Mononuclear cell (primary cell): Measurements from ENCODE around the gene PEX1. TPM values are rescaled to one million over a fixed set of nuclear protein-coding genes. Genes with fewer than 3 reads are reported as not detected.

Experiments
- H3K27me3 ChIP-seq: 2 replicates; pipeline ENCODE4 v1.6.0; 2011; ENCODE audit warnings: low read length, control low read depth; ENCODE audit not compliant: insufficient read depth
- H3K4me1 ChIP-seq: 2 replicates; pipeline ENCODE4 v1.5.1; 2011; ENCODE audit warnings: mild to moderate bottlenecking, low read length, control low read depth; ENCODE audit not compliant: insufficient read depth
- H3K4me3 ChIP-seq: 2 replicates; pipeline ENCODE4 v1.5.1; 2011; ENCODE audit warnings: mild to moderate bottlenecking, low read length, moderate library complexity
- H3K9me3 ChIP-seq: 2 replicates; pipeline ENCODE4 v1.5.1; 2011; ENCODE audit warnings: low read depth, mild to moderate bottlenecking, control low read depth, low read length
- total RNA-seq: library from RNA; depleted of rRNA; stranded (reverse); fragments of >200 nt; gene quantifications from one replicate; pipeline ENCODE4 v1.2.3, GENCODE V29; 2012

The PEX1 gene
- total RNA-seq, 1 donor = 31.6 TPM

DNA sequence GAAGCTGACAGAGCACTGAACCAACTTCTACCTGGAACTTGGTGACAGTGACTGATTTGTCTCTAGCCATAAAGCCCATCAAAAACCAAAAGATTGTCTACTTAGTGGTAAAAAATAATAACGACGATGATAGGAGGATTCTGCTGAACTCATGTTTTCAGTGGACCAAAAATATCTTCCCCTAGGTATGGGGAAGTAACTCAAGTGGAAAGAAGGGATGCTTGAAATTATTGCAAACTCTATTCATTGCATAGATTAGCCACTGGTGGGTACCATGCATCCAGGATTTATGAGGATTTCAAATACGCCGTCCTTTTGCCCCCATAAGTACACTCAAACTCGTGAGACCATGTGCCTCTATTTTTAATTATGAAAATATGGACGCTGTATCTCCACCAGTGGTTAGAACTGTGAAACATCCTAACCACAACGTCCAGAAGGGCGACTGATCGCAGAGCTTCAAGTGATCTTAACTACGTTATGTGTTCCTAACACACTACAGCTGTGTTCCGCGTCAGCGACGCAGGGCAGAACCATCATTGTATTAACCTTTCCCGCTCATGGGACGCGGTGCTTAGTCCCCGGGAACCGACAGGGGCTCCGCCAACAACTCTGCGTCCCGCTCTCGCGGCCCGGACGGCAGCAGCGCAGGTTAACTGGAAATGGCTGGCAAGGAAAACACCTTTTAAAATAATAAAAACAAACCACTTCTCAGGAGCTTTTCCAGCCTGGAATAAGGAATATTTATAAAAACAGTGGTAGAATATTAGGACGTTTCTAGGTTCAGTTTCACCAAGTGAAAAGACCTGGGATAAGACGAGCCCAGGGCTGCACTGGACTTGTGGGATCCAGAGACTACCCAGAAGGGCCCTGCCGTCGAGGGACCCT, 776 bp downstream of the PEX1 start:
- Histone ChIP-seq H3K4me3 (peak overlapping the region; percentile 80), H3K4me1 (peaks cover 16% of the 10 kb centered on the region), H3K9me3 (no peaks in the 10 kb centered on the region), H3K27me3 (no peaks in the 10 kb centered on the region)

DNA sequence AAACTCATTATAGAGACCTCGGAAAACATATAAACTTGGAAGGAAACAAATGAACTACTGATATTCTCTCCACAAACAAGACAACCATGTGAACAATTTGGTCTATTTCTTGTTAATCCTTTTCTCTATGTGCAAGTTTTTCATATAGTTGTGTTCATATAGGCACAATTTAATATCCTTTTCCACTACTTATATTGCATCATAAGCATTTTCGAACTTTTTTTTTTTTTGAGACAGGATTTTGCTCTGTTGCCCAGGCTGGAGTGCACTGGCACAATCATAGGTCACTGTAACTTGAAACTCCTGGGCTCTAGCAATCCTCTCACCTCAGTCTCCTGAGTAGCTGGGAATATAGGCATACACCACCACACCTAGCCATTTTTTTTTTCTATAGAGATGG, 5.2 kb downstream of the PEX1 start:
- Histone ChIP-seq H3K9me3 (no peaks in the 10 kb centered on the region), H3K4me3 (no peak overlapping the region), H3K4me1 (peaks cover 9% of the 10 kb centered on the region), H3K27me3 (no peaks in the 10 kb centered on the region)

DNA sequence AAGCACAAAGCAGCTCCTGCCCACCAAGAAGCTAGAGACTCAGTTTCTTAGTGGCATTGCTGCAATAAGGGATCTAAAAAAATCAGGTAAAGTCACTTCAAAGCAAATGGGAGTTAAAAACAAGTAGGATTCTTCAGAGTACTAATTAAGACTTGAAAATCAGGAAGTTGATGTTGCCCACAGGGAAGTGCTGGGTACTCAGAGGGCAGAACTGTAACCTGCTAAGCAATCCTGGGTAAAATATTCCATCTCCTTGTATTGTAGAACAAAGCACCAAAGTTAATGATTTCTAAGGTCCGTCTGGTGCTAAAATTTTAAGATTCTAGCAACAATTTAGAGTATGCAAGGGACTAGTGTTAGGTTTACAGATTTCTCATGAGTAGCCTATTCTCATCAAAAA, 8.3 kb downstream of the PEX1 start:
- no peaks in the 10 kb centered on the region for H3K27me3 ChIP-seq
- H3K4me1 ChIP-seq = no peaks in the 10 kb centered on the region
- H3K9me3 ChIP-seq = no peaks in the 10 kb centered on the region
- no peak overlapping the region for H3K4me3 ChIP-seq

DNA sequence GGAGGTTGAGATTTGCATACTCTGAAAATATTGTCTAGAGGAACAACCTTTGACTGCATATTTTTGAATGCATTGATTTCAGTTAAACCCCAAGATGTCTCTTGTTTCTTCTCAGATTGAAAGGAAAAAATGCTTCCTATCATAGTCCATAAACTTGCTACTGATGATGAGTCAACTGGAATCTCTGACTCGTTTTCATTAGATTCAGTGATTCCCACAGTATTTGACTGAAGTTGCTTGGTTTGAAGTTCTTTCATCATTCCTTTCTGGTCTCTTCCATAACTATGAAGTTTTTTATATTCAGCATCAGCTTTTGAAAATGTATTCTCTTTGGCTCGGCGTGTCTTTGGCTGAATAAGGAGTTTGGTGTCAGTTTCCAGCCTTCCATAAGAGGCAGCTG, 10.7 kb downstream of the PEX1 start:
- Histone ChIP-seq H3K27me3 (no peaks in the 10 kb centered on the region), H3K4me1 (no peaks in the 10 kb centered on the region)

DNA sequence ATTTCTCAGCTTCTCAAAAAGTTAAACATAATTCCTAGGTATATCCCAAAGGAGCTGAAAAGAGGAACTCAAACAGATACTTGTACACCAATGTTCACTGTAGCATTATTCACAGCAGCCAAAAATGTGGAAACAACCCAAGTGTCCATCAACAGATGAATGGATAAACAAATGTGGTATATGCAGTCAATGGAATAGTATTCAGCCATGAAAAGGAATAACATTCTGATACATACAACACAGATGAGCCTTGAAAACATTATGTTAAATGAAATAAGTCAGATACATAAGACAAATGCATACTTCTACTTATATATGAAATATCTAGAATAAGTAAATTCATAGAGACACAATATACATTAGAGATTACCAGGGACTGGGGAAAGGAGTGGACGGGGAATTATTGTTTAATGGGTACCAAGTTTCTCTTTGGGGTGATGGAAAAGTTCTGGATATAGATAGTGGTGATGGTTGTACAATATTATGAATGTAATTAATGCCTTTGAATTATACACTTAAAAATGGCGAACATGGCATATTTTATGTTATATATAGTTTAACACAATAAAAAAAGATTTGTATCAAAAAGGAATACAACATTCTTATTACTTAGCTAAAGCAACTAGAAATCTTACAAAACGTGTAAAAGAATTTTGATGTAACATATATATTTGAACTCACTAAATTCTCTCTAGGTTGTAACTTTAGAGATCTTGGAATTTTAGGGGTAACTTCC, 15.0 kb downstream of the PEX1 start:
- H3K4me1 ChIP-seq = no peaks in the 10 kb centered on the region
- no peaks in the 10 kb centered on the region for H3K27me3 ChIP-seq
- H3K9me3 ChIP-seq = no peaks in the 10 kb centered on the region
- H3K4me3 ChIP-seq = no peak overlapping the region

More for the DNA sequence above, 10.7 kb downstream of the PEX1 start:
- Histone ChIP-seq H3K9me3 (no peaks in the 10 kb centered on the region), H3K4me3 (no peak overlapping the region)

DNA sequence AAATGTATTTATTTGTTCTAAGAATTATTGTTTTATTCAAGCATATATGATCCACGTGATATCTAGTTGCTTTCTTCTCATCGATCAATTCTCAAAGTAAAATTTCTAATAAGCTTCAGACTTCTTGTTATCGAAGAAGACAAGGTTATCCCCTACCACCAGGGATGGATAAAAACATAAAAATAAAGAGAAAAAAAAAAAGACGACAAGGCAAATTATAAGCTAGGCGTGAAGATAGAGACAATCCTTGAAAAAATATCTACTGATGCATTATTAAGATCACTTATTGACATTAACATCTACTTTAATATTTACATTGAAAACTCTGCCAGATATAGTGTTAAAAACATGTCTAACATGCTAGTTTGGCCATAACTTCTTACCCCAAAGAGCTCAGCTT, 19.4 kb downstream of the PEX1 start:
- Histone ChIP-seq H3K9me3 (no peaks in the 10 kb centered on the region), H3K27me3 (no peaks in the 10 kb centered on the region), H3K4me1 (no peaks in the 10 kb centered on the region), H3K4me3 (no peak overlapping the region)

DNA sequence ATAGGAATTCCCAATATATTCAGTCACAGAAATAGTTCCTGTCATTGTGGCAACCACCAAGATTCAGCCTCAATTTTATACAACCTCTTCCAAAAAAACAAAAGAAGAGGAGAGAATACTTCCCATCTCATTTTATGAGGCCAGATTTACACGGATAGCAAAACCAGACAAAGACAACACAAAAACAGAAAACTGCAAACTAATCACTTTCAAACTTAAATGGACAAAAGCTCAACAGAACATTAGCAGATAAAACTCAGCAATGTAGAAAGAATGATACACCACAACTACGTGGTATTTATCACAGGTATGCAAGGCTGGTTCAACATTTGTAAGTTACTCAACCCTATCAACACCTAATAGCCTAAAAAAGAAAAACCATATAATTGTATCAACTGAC, 22.0 kb downstream of the PEX1 start:
- no peaks in the 10 kb centered on the region for H3K9me3 ChIP-seq
- H3K4me1 ChIP-seq = no peaks in the 10 kb centered on the region
- no peaks in the 10 kb centered on the region for H3K27me3 ChIP-seq
- H3K4me3 ChIP-seq = no peak overlapping the region

DNA sequence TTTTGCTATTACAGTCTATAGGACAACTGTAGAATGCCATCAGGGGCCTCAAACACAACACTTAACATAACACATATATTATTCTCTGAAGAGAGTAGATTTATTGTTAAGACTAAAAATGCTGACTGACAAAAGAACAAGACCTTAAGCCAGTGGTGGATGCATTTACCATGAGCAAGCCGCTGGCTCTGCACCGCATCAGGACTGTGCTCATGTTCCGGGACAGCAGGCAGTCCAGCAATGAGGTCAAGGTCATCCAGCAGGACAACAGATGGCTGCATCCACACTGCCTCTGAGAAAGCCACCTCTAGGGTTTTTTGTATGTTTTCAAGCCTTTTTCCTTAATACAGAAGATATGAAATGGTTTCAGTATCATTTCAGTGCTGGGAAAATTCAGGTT, 23.8 kb downstream of the PEX1 start:
- Histone ChIP-seq H3K9me3 (no peaks in the 10 kb centered on the region), H3K27me3 (no peaks in the 10 kb centered on the region), H3K4me1 (no peaks in the 10 kb centered on the region), H3K4me3 (no peak overlapping the region)

DNA sequence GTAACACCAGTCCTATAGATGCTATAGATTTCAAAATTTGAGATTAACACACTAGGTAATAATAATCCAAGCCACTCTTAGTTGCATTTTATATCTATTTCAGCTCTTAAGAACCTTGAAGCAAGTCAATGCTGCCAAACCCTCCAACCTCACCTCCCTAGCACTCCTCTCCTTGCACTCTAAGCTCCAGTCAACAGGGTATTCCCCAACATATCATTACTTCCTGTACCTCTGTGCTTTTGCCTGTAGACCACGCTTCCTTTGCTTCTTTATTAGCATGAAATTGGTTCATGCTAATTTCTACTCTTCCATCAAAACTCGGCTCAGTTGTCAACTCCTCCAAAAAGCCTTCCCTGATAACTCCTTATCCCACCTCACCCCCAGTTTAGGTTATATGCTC, 24.6 kb downstream of the PEX1 start:
- H3K4me3 ChIP-seq = no peak overlapping the region

DNA sequence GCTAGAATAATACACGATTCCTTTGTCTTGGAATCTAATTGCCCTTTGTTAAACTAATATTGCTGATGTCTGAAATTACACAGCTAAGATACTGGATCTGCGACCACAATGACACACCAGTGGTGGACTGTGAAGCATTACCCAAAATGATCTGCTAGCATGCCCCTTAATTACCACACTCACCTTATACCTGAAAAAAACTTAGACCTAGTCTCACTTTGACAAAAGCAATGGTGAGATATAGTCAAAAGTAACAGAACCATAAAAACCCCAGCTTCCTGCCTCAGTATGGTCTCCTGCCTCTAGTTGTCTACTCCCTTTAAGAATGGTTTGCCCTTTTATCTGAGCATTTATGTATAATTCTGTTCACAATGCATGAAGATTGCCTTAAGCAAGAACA, 29.8 kb downstream of the PEX1 start:
- Histone ChIP-seq H3K27me3 (no peaks in the 10 kb centered on the region), H3K4me3 (no peak overlapping the region), H3K4me1 (no peaks in the 10 kb centered on the region), H3K9me3 (no peaks in the 10 kb centered on the region)

More for the DNA sequence above, 24.6 kb downstream of the PEX1 start:
- no peaks in the 10 kb centered on the region for H3K4me1 ChIP-seq
- no peaks in the 10 kb centered on the region for H3K9me3 ChIP-seq
- no peaks in the 10 kb centered on the region for H3K27me3 ChIP-seq

DNA sequence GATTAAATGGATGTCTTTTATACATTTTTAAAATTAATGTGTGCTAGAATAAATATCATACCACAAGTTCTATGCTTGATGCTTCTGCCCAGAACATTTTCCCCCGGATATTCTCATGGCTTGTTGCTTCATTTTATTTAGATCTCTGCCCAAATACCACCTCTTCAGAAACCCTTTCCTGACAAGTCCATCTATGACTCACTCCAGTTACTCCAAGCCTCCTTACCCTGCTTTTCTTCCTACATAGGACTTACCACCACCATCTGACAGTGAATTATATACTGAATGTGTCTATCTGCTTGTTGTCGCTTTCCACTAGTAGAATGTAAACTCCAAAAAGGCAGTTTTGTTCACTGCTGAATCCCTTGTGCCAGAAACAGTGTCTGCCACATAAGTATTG, 31.4 kb downstream of the PEX1 start:
- no peaks in the 10 kb centered on the region for H3K27me3 ChIP-seq
- H3K4me3 ChIP-seq = no peak overlapping the region
- H3K9me3 ChIP-seq = no peaks in the 10 kb centered on the region
- no peaks in the 10 kb centered on the region for H3K4me1 ChIP-seq

DNA sequence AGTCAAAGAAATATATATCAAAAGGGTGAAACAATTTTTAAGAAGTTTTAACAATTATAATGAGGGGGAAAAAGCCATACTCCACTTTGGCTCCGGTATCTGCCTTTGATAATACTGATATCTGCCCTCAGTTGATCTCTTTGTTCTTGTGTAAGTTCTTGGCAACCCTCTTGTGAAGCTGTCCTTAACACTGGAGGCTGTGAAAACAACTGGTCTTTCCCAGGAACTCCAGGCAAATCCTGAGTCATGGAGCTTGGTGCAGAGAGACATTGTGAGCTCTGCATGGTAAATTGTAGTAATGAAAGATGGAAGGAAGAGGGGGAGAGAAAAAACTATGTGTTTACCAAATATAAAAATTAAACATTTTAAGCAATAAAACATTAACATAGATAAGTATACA, 38.7 kb downstream of the PEX1 start:
- H3K9me3 ChIP-seq = no peaks in the 10 kb centered on the region
- no peak overlapping the region for H3K4me3 ChIP-seq
- H3K27me3 ChIP-seq = no peaks in the 10 kb centered on the region
- H3K4me1 ChIP-seq = no peaks in the 10 kb centered on the region

DNA sequence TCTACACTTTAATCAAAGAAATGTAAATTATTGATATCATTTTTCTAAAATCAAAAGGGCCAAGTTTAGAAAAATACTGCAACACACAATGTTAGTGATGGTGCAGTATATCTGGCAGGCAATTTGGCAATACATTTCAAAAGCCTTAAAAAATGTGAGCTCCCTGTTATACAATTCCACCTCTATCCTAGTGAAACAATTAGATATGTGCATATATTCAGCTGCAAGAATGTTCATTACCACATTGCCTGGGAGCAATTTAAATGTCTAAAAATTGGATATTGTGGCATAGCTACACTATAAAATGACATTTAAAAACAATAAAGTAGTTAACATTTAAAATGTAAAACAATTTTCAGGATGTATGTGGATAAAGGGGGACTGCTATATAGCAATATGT, 40.5 kb downstream of the PEX1 start:
- no peaks in the 10 kb centered on the region for H3K9me3 ChIP-seq
- no peaks in the 10 kb centered on the region for H3K27me3 ChIP-seq
- H3K4me1 ChIP-seq = no peaks in the 10 kb centered on the region
- H3K4me3 ChIP-seq = no peak overlapping the region

DNA sequence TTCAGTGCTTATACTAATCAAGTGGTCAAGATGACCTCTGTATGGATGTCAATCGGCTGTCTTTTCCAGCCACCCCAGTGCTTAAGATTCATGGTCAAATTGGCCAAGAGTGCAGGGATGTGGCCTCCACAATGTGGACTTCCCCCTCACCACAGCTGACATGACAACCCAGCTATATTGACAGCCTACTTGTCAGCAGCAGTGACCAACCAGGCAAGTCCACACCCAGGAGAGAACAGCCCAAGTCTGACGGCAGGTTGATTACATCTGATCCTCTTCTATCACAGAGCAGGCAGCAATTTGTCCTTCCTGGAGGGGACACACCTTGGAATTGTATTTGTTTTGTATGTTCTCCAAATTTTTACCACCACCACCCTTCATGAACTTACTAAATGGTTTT, 42.3 kb downstream of the PEX1 start:
- H3K27me3 ChIP-seq = no peaks in the 10 kb centered on the region
- no peaks in the 10 kb centered on the region for H3K4me1 ChIP-seq
- H3K4me3 ChIP-seq = no peak overlapping the region
- no peaks in the 10 kb centered on the region for H3K9me3 ChIP-seq

DNA sequence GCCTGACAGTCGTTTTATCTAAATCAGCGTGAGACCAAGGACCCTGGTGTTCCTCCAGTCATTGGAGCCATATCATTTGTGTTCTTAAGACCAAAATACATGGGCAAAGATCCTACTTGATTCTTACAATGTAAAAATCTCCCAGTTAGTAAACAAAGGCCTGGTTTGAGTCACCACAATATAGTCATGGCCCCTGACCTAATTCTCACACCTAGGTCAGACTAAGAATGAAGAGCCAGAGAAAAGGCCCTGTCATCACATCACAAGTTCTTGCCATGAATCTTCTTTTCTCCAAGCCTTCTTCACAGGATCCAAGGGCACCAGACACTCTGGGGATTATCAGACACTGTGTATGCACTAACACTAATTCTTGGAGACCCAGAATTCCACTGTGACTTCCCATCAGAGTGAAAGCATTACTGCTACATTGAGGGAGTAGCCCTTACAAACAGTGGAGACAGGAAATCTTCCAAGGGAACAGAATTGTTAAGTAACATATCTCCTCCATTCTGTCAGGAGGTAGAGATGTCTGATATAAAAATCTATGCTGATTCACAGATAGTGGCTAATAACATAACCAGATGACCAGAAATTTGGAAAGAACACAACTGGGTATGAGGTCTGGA, 42.9 kb downstream of the PEX1 start:
- no peaks in the 10 kb centered on the region for H3K9me3 ChIP-seq
- H3K27me3 ChIP-seq = no peaks in the 10 kb centered on the region
- no peaks in the 10 kb centered on the region for H3K4me1 ChIP-seq
- no peak overlapping the region for H3K4me3 ChIP-seq
